ENCODE results near the gene OSBPL7. TPM values are rescaled to one million over a fixed set of nuclear protein-coding genes. Genes with fewer than 3 reads are reported as not detected.

Gene OSBPL7
- polyA plus RNA-seq, 2 of the 4 experiments (the other 2 are of a cell fraction) = 7.0 to 15.4 TPM

- H3K9me3 ChIP-seq = no peaks in the 10 kb centered on the region
- peak overlapping the region; percentile 97 for H3K4me2 ChIP-seq
- FAIRE-seq (no peak), DNase-seq (ENCODE audit: low read depth in 1 of 2, low spot score in 1 of 2) (no peak), ATAC-seq (peak; percentile 4 to 10; a peak in 4 of 6 replicates)
- peak overlapping the region; percentile 77 to 85 for H3K27ac ChIP-seq
- H3K4me1 ChIP-seq = peaks cover 21% of the 10 kb centered on the region
- CTCF ChIA-PET = interaction anchor here (0.7 to 4.1 kb wide), 14 partner anchors 7 to 157 kb away, joined by 3 to 27 read pairs (median 6); partner anchors contain the start of genes LRRC46, MRPL10 and SCRN2
- H3K4me3 ChIP-seq = peak overlapping the region; percentile 77
- WGBS (ENCODE audit: missing lambda C conversion rate) = 26% methylated on average over 4 of the region's 4 CpGs
- no peak for TF ChIP-seq HOXB13 (CRISPR knock-in tag; IDR thresholded peaks at IDR 0.05; ENCODE audit: low read depth)
- TF ChIP-seq KDM1A (IDR thresholded peaks at IDR 0.05; ENCODE audit: low read depth) = no peak
- TF ChIP-seq EP300 (IDR thresholded peaks at IDR 0.05) = no peak
- no peak for TF ChIP-seq POLR2AphosphoS2 (conservative IDR thresholded peaks at IDR 0.05; ENCODE audit: low read length)
- TF ChIP-seq CBX2 (IDR thresholded peaks at IDR 0.05; ENCODE audit: borderline replicate concordance, low read depth) = no peak
- no peak for TF ChIP-seq CTCF (IDR thresholded peaks at IDR 0.05)
- TF ChIP-seq RFX5 (IDR thresholded peaks at IDR 0.05) = no peak
- no peak for TF ChIP-seq RAD21 (conservative IDR thresholded peaks at IDR 0.05 in 1 of 2, IDR thresholded peaks at IDR 0.05 in 1 of 2)
- TF ChIP-seq HEYL (CRISPR knock-in tag; IDR thresholded peaks at IDR 0.05) = no peak
- TF ChIP-seq, protein P1, sequence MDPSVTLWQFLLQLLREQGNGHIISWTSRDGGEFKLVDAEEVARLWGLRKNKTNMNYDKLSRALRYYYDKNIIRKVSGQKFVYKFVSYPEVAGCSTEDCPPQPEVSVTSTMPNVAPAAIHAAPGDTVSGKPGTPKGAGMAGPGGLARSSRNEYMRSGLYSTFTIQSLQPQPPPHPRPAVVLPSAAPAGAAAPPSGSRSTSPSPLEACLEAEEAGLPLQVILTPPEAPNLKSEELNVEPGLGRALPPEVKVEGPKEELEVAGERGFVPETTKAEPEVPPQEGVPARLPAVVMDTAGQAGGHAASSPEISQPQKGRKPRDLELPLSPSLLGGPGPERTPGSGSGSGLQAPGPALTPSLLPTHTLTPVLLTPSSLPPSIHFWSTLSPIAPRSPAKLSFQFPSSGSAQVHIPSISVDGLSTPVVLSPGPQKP (IDR thresholded peaks at IDR 0.05; ENCODE audit: low read depth, low read length) = no peak
- no peak for TF ChIP-seq JUN (IDR thresholded peaks at IDR 0.05)
- TF ChIP-seq JUNB (IDR thresholded peaks at IDR 0.05) = no peak
- TF ChIP-seq PBX3 (IDR thresholded peaks at IDR 0.05) = no peak
- no peak for TF ChIP-seq ZNF302 (CRISPR knock-in tag; IDR thresholded peaks at IDR 0.05)
- TF ChIP-seq KDM5A (IDR thresholded peaks at IDR 0.05) = no peak
- no peak for TF ChIP-seq CBX8 (IDR thresholded peaks at IDR 0.05)
- no peak for TF ChIP-seq NPAS2 (CRISPR knock-in tag; IDR thresholded peaks at IDR 0.05; ENCODE audit: borderline replicate concordance)
- TF ChIP-seq POLR2A (IDR thresholded peaks at IDR 0.05; ENCODE audit: low read length) = no peak
- no peak for TF ChIP-seq ZSCAN20 (CRISPR knock-in tag; IDR thresholded peaks at IDR 0.05)
- POLR2A ChIA-PET = interaction anchor here (1.0 to 2.6 kb wide), 2 partner anchors 10 to 151 kb away, joined by 3 to 58 read pairs; partner anchors contain the start of genes LRRC46 and MRPL10
Observed at GRCh38 chr17:47821031-47821423, 567 bp downstream of the OSBPL7 start.

DNA sequence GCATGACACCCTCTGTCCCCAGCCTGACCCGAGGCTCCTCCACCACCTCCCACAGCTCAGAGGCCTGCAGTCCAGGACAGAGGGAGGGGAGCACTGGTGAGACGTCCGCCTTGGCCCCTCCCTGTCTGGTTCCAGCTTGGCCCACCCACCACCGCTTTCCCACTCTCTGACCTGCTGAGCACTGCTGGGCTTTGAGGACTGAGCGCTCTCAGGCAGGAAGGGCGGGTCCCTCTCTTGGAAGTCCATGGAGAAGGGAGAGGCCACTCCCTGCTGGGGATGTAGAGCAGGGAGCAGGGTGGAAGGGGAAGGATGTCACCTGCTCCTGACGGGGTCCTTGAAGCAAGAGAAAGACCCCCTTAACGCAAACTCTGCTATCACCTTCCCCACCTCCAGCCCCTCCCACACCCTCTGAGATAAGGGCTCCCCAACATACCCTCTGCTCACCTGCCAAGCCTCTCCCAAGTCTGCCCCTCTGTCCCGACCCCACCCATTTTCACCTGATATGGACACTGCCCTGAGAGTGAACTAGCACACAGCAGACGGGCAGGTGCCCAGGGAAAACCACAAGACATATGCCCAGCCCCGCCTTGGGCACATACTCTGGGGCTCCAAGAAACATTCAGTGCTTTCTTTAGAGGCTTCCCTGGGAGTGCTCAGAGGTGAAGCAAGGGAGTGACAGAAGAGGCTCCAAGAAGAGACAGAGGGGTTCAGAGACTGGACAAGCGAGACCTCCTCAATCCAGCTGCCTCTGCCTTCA lies 1.4 kb downstream of the OSBPL7 start:
- Histone ChIP-seq H3K27ac (no peak overlapping the region), H3K9me3 (no peaks in the 10 kb centered on the region), H3K4me2 (peak overlapping the region; percentile 97), H3K4me1 (peaks cover 21% of the 10 kb centered on the region), H3K4me3 (no peak overlapping the region)
- FAIRE-seq = no peak
- ChIA-PET CTCF (interaction anchor here (0.8 to 4.1 kb wide), 5 partner anchors 11 to 156 kb away, joined by 3 to 27 read pairs (median 3); partner anchors contain the start of genes LRRC46, MRPL10 and SCRN2), POLR2A (no interaction called here)
- ATAC-seq = no peak
- peak in 1 of 2 experiments; percentile 25 for DNase-seq (ENCODE audit: low read depth in 1 of 2, low spot score in 1 of 2)
- 73% methylated on average over 12 of the region's 12 CpGs for WGBS (ENCODE audit: missing lambda C conversion rate)
- TF ChIP-seq POLR2AphosphoS2 (conservative IDR thresholded peaks at IDR 0.05; ENCODE audit: low read length) = no peak
- no peak for TF ChIP-seq CHD4 (IDR thresholded peaks at IDR 0.05; ENCODE audit: borderline replicate concordance)
- no peak for TF ChIP-seq USF2 (IDR thresholded peaks at IDR 0.05)
- TF ChIP-seq HOXB5 (CRISPR knock-in tag; IDR thresholded peaks at IDR 0.05) = no peak
- TF ChIP-seq PHF8 (IDR thresholded peaks at IDR 0.05; ENCODE audit: borderline replicate concordance, low read depth) = no peak
- TF ChIP-seq RNF2 (IDR thresholded peaks at IDR 0.05; ENCODE audit: borderline replicate concordance, low read depth) = no peak
- TF ChIP-seq RARB (CRISPR knock-in tag; IDR thresholded peaks at IDR 0.05) = no peak
- no peak for TF ChIP-seq BHLHE40 (IDR thresholded peaks at IDR 0.05; ENCODE audit: low read depth, low read length)
- TF ChIP-seq EHF (CRISPR knock-in tag; IDR thresholded peaks at IDR 0.05) = no peak
- TF ChIP-seq, protein P2, sequence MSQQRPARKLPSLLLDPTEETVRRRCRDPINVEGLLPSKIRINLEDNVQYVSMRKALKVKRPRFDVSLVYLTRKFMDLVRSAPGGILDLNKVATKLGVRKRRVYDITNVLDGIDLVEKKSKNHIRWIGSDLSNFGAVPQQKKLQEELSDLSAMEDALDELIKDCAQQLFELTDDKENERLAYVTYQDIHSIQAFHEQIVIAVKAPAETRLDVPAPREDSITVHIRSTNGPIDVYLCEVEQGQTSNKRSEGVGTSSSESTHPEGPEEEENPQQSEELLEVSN (IDR thresholded peaks at IDR 0.05; ENCODE audit: borderline replicate concordance, low read depth) = no peak
- TF ChIP-seq, protein P3, sequence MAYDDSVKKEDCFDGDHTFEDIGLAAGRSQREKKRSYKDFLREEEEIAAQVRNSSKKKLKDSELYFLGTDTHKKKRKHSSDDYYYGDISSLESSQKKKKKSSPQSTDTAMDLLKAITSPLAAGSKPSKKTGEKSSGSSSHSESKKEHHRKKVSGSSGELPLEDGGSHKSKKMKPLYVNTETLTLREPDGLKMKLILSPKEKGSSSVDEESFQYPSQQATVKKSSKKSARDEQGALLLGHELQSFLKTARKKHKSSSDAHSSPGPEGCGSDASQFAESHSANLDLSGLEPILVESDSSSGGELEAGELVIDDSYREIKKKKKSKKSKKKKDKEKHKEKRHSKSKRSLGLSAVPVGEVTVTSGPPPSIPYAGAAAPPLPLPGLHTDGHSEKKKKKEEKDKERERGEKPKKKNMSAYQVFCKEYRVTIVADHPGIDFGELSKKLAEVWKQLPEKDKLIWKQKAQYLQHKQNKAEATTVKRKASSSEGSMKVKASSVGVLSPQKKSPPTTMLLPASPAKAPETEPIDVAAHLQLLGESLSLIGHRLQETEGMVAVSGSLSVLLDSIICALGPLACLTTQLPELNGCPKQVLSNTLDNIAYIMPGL (CRISPR knock-in tag; IDR thresholded peaks at IDR 0.05; ENCODE audit: borderline replicate concordance) = no peak
